ENCODE measurements around the gene PNCK.
"Not testable (repeated sequence)": the region's sequence is repeated elsewhere in the genome, so short reads cannot be mapped to it uniquely, and the experiment has no call there.

PNCK gene

GRCh38 chrX:153697924-153698865, 24.6 kb upstream of the PNCK start:
- DNase-seq, result no peak

GRCh38 chrX:153696986-153697722, 23.5 kb upstream of the PNCK start:
- not testable (repeated sequence) for DNase-seq

- not testable (repeated sequence) for DNase-seq
Observed at GRCh38 chrX:153696538-153696937, 22.9 kb upstream of the PNCK start.

- DNase-seq, result no peak
Observed at GRCh38 chrX:153696100-153696499, 22.5 kb upstream of the PNCK start.

- DNase-seq, result no peak
Observed at GRCh38 chrX:153694687-153695270, 21.2 kb upstream of the PNCK start.

GRCh38 chrX:153694256-153694655, 20.6 kb upstream of the PNCK start:
- DNase-seq, result not testable (repeated sequence)

- DNase-seq, result no peak
Observed at GRCh38 chrX:153693216-153694086, 19.8 kb upstream of the PNCK start.

GRCh38 chrX:153692611-153693156, 19.1 kb upstream of the PNCK start:
- no peak for DNase-seq

- DNase-seq, result no peak
Observed at GRCh38 chrX:153692003-153692402, 18.4 kb upstream of the PNCK start.

- not testable (repeated sequence) for DNase-seq
Observed at GRCh38 chrX:153691032-153691827, 17.6 kb upstream of the PNCK start.

GRCh38 chrX:153690466-153690865, 16.9 kb upstream of the PNCK start:
- DNase-seq, result no peak

- DNase-seq, result no peak
Observed at GRCh38 chrX:153689654-153690465, 16.2 kb upstream of the PNCK start.

- no peak for DNase-seq
Observed at GRCh38 chrX:153688911-153689590, 15.4 kb upstream of the PNCK start.

GRCh38 chrX:153688506-153688905, 14.9 kb upstream of the PNCK start:
- DNase-seq, result no peak

- DNase-seq, result no peak
Observed at GRCh38 chrX:153688071-153688470, 14.5 kb upstream of the PNCK start.

GRCh38 chrX:153687121-153688039, 13.8 kb upstream of the PNCK start, which contains the start of gene SLC6A8:
Gene SLC6A8, plus strand, starts transcription at chrX:153687926. Its CDS starts 649 bp downstream, at chrX:153688575.
- DNase-seq, result no peak

- no peak for DNase-seq
Observed at GRCh38 chrX:153686711-153687110, 13.1 kb upstream of the PNCK start.

Data from activated CD8-positive, alpha-beta memory T cell treated with anti-CD3 and anti-CD28 coated beads, Interleukin-2, amount 50 U/mL, for 48 hours (primary cell).